ENCODE data around the gene CPNE7. TPM values are rescaled to one million over a fixed set of nuclear protein-coding genes. Genes with fewer than 3 reads are reported as not detected.
"Not testable (repeated sequence)": the region's sequence is repeated elsewhere in the genome, so short reads cannot be mapped to it uniquely, and the experiment has no call there.

CPNE7 gene
- polyA plus RNA-seq, 1 donor, result 11.7 TPM

GRCh38 chr16:89624777-89625761 lies 49.5 kb downstream of the CPNE7 start:
- Histone ChIP-seq H3K4me1 (ENCODE audit: control insufficient read depth, insufficient read depth, low read length) (peaks cover 29% of the 10 kb centered on the region), H3K36me3 (ENCODE audit: control insufficient read depth, insufficient read depth, low read length) (peaks cover 7% of the 10 kb centered on the region), H3K27me3 (ENCODE audit: control insufficient read depth, insufficient read depth, low read length) (no peaks in the 10 kb centered on the region), H3K4me3 (ENCODE audit: low read length) (no peak overlapping the region), H3K27ac (ENCODE audit: low read length) (peak overlapping the region; percentile 50), H3K9me3 (ENCODE audit: control insufficient read depth, low read depth, low read length) (peaks cover 10% of the 10 kb centered on the region)
- DNase-seq, result peak; percentile 47 to 78
- WGBS (ENCODE audit: insufficient coverage, low lambda C conversion rate), result 0% methylated on average over 1 of the region's 21 CpGs

- Histone ChIP-seq H3K9me3 (ENCODE audit: control insufficient read depth, low read depth, low read length) (peaks cover 23% of the 10 kb centered on the region), H3K27ac (ENCODE audit: low read length) (peak overlapping the region; percentile 50), H3K4me3 (ENCODE audit: low read length) (no peak overlapping the region), H3K36me3 (ENCODE audit: control insufficient read depth, insufficient read depth, low read length) (peaks cover 7% of the 10 kb centered on the region), H3K27me3 (ENCODE audit: control insufficient read depth, insufficient read depth, low read length) (no peaks in the 10 kb centered on the region), H3K4me1 (ENCODE audit: control insufficient read depth, insufficient read depth, low read length) (peaks cover 41% of the 10 kb centered on the region)
- DNase-seq, result peak; percentile 59 to 76
- WGBS (ENCODE audit: insufficient coverage, low lambda C conversion rate), result no CpG with 5 or more reads among the region's 17 CpGs
Observed at GRCh38 chr16:89629827-89630610, 54.5 kb downstream of the CPNE7 start.

GRCh38 chr16:89633064-89633631 lies 57.6 kb downstream of the CPNE7 start:
- WGBS (ENCODE audit: insufficient coverage, low lambda C conversion rate), result no CpG with 5 or more reads among the region's 19 CpGs

GRCh38 chr16:89634463-89635385 lies 59.2 kb downstream of the CPNE7 start:
- DNase-seq; H3K4me3 ChIP-seq (ENCODE audit: low read length); H3K27ac ChIP-seq (ENCODE audit: low read length); H3K27me3 ChIP-seq (ENCODE audit: control insufficient read depth, insufficient read depth, low read length): not testable (repeated sequence)
- Histone ChIP-seq H3K36me3 (ENCODE audit: control insufficient read depth, insufficient read depth, low read length) (peaks cover 24% of the 10 kb centered on the region), H3K4me1 (ENCODE audit: control insufficient read depth, insufficient read depth, low read length) (peaks cover 31% of the 10 kb centered on the region), H3K9me3 (ENCODE audit: control insufficient read depth, low read depth, low read length) (peaks cover 16% of the 10 kb centered on the region)
- WGBS (ENCODE audit: insufficient coverage, low lambda C conversion rate), result 83% methylated on average over 2 of the region's 2 CpGs

More at GRCh38 chr16:89633064-89633631, 57.6 kb downstream of the CPNE7 start:
- H3K4me3 ChIP-seq (ENCODE audit: low read length), result no peak overlapping the region
- peak overlapping the region; percentile 67 for H3K27ac ChIP-seq (ENCODE audit: low read length)
- H3K9me3 ChIP-seq (ENCODE audit: control insufficient read depth, low read depth, low read length), result peaks cover 23% of the 10 kb centered on the region
- no peaks in the 10 kb centered on the region for H3K27me3 ChIP-seq (ENCODE audit: control insufficient read depth, insufficient read depth, low read length)
- peaks cover 22% of the 10 kb centered on the region for H3K36me3 ChIP-seq (ENCODE audit: control insufficient read depth, insufficient read depth, low read length)
- peaks cover 31% of the 10 kb centered on the region for H3K4me1 ChIP-seq (ENCODE audit: control insufficient read depth, insufficient read depth, low read length)
- DNase-seq, result peak in 1 of 2 donors; percentile 47

- no peak overlapping the region for H3K4me3 ChIP-seq (ENCODE audit: low read length)
- H3K4me1 ChIP-seq (ENCODE audit: control insufficient read depth, insufficient read depth, low read length), result peaks cover 21% of the 10 kb centered on the region
- H3K27me3 ChIP-seq (ENCODE audit: control insufficient read depth, insufficient read depth, low read length), result no peaks in the 10 kb centered on the region
- H3K36me3 ChIP-seq (ENCODE audit: control insufficient read depth, insufficient read depth, low read length), result peaks cover 24% of the 10 kb centered on the region
- no peak for DNase-seq
- H3K27ac ChIP-seq (ENCODE audit: low read length), result no peak overlapping the region
- H3K9me3 ChIP-seq (ENCODE audit: control insufficient read depth, low read depth, low read length), result peaks cover 5% of the 10 kb centered on the region
- no CpG with 5 or more reads among the region's 12 CpGs for WGBS (ENCODE audit: insufficient coverage, low lambda C conversion rate)
Observed at GRCh38 chr16:89636663-89637062, 61.1 kb downstream of the CPNE7 start.

GRCh38 chr16:89637379-89637778 lies 61.8 kb downstream of the CPNE7 start:
- Histone ChIP-seq H3K9me3 (ENCODE audit: control insufficient read depth, low read depth, low read length) (peaks cover 5% of the 10 kb centered on the region), H3K4me1 (ENCODE audit: control insufficient read depth, insufficient read depth, low read length) (peaks cover 15% of the 10 kb centered on the region), H3K36me3 (ENCODE audit: control insufficient read depth, insufficient read depth, low read length) (peaks cover 24% of the 10 kb centered on the region), H3K27me3 (ENCODE audit: control insufficient read depth, insufficient read depth, low read length) (no peaks in the 10 kb centered on the region), H3K4me3 (ENCODE audit: low read length) (no peak overlapping the region), H3K27ac (ENCODE audit: low read length) (no peak overlapping the region)
- DNase-seq, result no peak
- WGBS (ENCODE audit: insufficient coverage, low lambda C conversion rate), result no CpG with 5 or more reads among the region's 10 CpGs

GRCh38 chr16:89638455-89638854 lies 62.9 kb downstream of the CPNE7 start:
- peaks cover 5% of the 10 kb centered on the region for H3K9me3 ChIP-seq (ENCODE audit: control insufficient read depth, low read depth, low read length)
- H3K27ac ChIP-seq (ENCODE audit: low read length), result no peak overlapping the region
- H3K36me3 ChIP-seq (ENCODE audit: control insufficient read depth, insufficient read depth, low read length), result peaks cover 24% of the 10 kb centered on the region
- no peak for DNase-seq
- no peak overlapping the region for H3K4me3 ChIP-seq (ENCODE audit: low read length)
- no peaks in the 10 kb centered on the region for H3K27me3 ChIP-seq (ENCODE audit: control insufficient read depth, insufficient read depth, low read length)
- no CpG with 5 or more reads among the region's 10 CpGs for WGBS (ENCODE audit: insufficient coverage, low lambda C conversion rate)
- peaks cover 4% of the 10 kb centered on the region for H3K4me1 ChIP-seq (ENCODE audit: control insufficient read depth, insufficient read depth, low read length)

- Histone ChIP-seq H3K27ac (ENCODE audit: low read length) (no peak overlapping the region), H3K9me3 (ENCODE audit: control insufficient read depth, low read depth, low read length) (peaks cover 3% of the 10 kb centered on the region), H3K27me3 (ENCODE audit: control insufficient read depth, insufficient read depth, low read length) (no peaks in the 10 kb centered on the region), H3K4me1 (ENCODE audit: control insufficient read depth, insufficient read depth, low read length) (no peaks in the 10 kb centered on the region), H3K36me3 (ENCODE audit: control insufficient read depth, insufficient read depth, low read length) (peaks cover 26% of the 10 kb centered on the region), H3K4me3 (ENCODE audit: low read length) (no peak overlapping the region)
- WGBS (ENCODE audit: insufficient coverage, low lambda C conversion rate), result no CpG with 5 or more reads among the region's 6 CpGs
- DNase-seq, result no peak
Observed at GRCh38 chr16:89639385-89639784, 63.8 kb downstream of the CPNE7 start.

- 20% methylated on average over 1 of the region's 14 CpGs for WGBS (ENCODE audit: insufficient coverage, low lambda C conversion rate)
- no peaks in the 10 kb centered on the region for H3K27me3 ChIP-seq (ENCODE audit: control insufficient read depth, insufficient read depth, low read length)
- no peak overlapping the region for H3K4me3 ChIP-seq (ENCODE audit: low read length)
- no peaks in the 10 kb centered on the region for H3K4me1 ChIP-seq (ENCODE audit: control insufficient read depth, insufficient read depth, low read length)
- no peak overlapping the region for H3K27ac ChIP-seq (ENCODE audit: low read length)
- peaks cover 3% of the 10 kb centered on the region for H3K9me3 ChIP-seq (ENCODE audit: control insufficient read depth, low read depth, low read length)
- DNase-seq, result no peak
- H3K36me3 ChIP-seq (ENCODE audit: control insufficient read depth, insufficient read depth, low read length), result peaks cover 43% of the 10 kb centered on the region
Observed at GRCh38 chr16:89641458-89642119, 66.0 kb downstream of the CPNE7 start.

All from large intestine (tissue), 3 donors.